ENCODE data around the gene CCPG1. TPM values are rescaled to one million over a fixed set of nuclear protein-coding genes. Genes with fewer than 3 reads are reported as not detected.

The CCPG1 gene, protein sequence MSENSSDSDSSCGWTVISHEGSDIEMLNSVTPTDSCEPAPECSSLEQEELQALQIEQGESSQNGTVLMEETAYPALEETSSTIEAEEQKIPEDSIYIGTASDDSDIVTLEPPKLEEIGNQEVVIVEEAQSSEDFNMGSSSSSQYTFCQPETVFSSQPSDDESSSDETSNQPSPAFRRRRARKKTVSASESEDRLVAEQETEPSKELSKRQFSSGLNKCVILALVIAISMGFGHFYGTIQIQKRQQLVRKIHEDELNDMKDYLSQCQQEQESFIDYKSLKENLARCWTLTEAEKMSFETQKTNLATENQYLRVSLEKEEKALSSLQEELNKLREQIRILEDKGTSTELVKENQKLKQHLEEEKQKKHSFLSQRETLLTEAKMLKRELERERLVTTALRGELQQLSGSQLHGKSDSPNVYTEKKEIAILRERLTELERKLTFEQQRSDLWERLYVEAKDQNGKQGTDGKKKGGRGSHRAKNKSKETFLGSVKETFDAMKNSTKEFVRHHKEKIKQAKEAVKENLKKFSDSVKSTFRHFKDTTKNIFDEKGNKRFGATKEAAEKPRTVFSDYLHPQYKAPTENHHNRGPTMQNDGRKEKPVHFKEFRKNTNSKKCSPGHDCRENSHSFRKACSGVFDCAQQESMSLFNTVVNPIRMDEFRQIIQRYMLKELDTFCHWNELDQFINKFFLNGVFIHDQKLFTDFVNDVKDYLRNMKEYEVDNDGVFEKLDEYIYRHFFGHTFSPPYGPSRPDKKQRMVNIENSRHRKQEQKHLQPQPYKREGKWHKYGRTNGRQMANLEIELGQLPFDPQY
- 56.9 and 66.5 TPM in 2 replicates for total RNA-seq (ENCODE audit: low replicate concordance)

GRCh38 chr15:55408012-55408928 lies at the start of gene CCPG1, which contains the start of gene PIERCE2:
TSS of gene CCPG1 (minus strand) at chr15:55408359. CDS start at chr15:55389424, 18,935 bp downstream.
TSS of gene PIERCE2 (plus strand) at chr15:55408495. CDS start at chr15:55408769, 274 bp downstream.

DNA sequence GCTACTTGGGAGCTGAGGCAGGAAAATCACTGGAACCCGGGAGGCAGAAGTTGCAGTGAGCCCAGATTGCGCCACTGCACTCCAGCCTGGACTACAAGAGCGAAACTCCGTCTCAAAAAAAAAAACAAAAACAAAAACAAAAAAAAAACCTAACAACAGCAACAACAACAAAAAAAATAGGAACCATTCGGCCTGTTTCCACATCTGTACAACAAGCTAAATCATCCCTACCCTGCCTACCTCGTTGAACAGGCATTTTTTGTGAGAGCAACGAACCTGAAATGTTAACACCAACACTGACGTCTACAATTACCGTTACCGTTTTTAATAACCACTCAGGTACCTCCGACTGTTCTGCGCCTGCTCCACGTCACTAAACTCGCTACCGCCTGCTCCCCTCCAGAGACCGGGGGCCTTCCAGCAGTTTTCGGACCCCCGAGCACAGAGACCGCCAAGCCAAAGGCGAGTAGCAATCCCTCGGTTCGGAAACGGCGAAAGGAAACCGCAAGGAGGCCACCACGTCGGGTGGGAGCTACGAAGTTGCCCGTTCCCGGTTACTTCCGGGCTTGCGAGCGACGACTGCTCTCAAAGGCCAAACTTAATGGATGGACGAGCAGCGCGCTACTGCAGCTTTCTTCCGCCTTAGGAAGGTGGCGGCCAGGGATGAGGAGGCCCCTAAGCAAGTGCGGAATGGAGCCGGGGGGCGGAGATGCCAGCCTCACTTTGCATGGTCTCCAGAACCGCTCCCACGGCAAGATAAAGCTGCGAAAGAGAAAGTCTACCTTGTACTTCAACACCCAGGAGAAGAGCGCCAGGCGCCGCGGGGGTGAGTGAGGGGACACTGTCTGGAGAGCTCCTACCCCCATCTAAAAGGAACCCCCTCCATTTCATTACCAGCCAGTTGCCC lies 89.3 kb downstream of the CCPG1 start, which contains the start of the genes PIGB and PIGBOS1:
Gene PIGB (plus strand): TSS at position 635 of the 907 bp plus-strand sequence. CDS start 29 bp downstream, at position 664.
Gene PIGBOS1 (minus strand): TSS at position 536 of the 907 bp plus-strand sequence. CDS start 1,331 bp downstream, outside the sequence.

Other genes starting within 250 kb of the CCPG1 start
- gene RSL24D1, start 211.4 kb downstream of the CCPG1 start, total RNA-seq (ENCODE audit: low replicate concordance), result 59.8 and 83.9 TPM in 2 replicates
- 7.2 and 7.7 TPM in 2 replicates for gene RAB27A, start 118.5 kb downstream of the CCPG1 start, total RNA-seq (ENCODE audit: low replicate concordance)
- 2.8 and 5.6 TPM in 2 replicates for gene PIGBOS1, start 89.2 kb downstream of the CCPG1 start, total RNA-seq (ENCODE audit: low replicate concordance)
- 8.6 and 13.6 TPM in 2 replicates for gene PIGB, start 89.1 kb downstream of the CCPG1 start, total RNA-seq (ENCODE audit: low replicate concordance)
- 1.5 and 2.1 TPM in 2 replicates for gene PIERCE2, start 136 bp upstream of the CCPG1 start, total RNA-seq (ENCODE audit: low replicate concordance)
- gene DNAAF4, start 99.9 kb upstream of the CCPG1 start, total RNA-seq (ENCODE audit: low replicate concordance), result 2.3 and 3.7 TPM in 2 replicates
- 4.7 and 5.0 TPM in 2 replicates for gene PYGO1, start 180.0 kb upstream of the CCPG1 start, total RNA-seq (ENCODE audit: low replicate concordance)